Measurements from ENCODE around the gene CTF1.
"Not testable (repeated sequence)": the region's sequence is repeated elsewhere in the genome, so short reads cannot be mapped to it uniquely, and the experiment has no call there.

CTF1 gene

GRCh38 chr16:30888856-30889499 lies 7.4 kb upstream of the CTF1 start:
- DNase-seq, result no peak

GRCh38 chr16:30889721-30890120 lies 6.7 kb upstream of the CTF1 start:
- no peak for DNase-seq

- not testable (repeated sequence) for DNase-seq
These were observed 5.2 kb upstream of the CTF1 start for GRCh38 chr16:30891043-30891823.

- DNase-seq, result no peak
These were observed 3.6 kb upstream of the CTF1 start for GRCh38 chr16:30892670-30893416.

- DNase-seq, result no peak
These were observed 3.0 kb upstream of the CTF1 start for GRCh38 chr16:30893417-30893743.

GRCh38 chr16:30893744-30894539 lies 2.5 kb upstream of the CTF1 start, which contains the start of gene BCL7C:
Gene BCL7C, minus strand, starts transcription at chr16:30894077. Its CDS starts 133 bp downstream, at chr16:30893944.
- no peak for DNase-seq

- DNase-seq, result no peak
These were observed 1.7 kb upstream of the CTF1 start for GRCh38 chr16:30894540-30895368.

GRCh38 chr16:30895627-30896260 lies 670 bp upstream of the CTF1 start:
- no peak for DNase-seq

- no peak for DNase-seq
These were observed 697 bp downstream of the CTF1 start for GRCh38 chr16:30896889-30897733.

- DNase-seq, result no peak
These were observed 3.4 kb downstream of the CTF1 start for GRCh38 chr16:30899794-30900193.

- no peak for DNase-seq
These were observed 4.2 kb downstream of the CTF1 start for GRCh38 chr16:30900588-30900987.

GRCh38 chr16:30901201-30902028 lies 5.0 kb downstream of the CTF1 start:
- no peak for DNase-seq

- DNase-seq, result no peak
These were observed 5.9 kb downstream of the CTF1 start for GRCh38 chr16:30902029-30902972.

GRCh38 chr16:30903002-30903401 lies 6.6 kb downstream of the CTF1 start:
- no peak for DNase-seq

GRCh38 chr16:30903596-30903995 lies 7.2 kb downstream of the CTF1 start:
- no peak for DNase-seq

- DNase-seq, result no peak
These were observed 7.8 kb downstream of the CTF1 start for GRCh38 chr16:30904114-30904780.

- DNase-seq, result no peak
These were observed 10.7 kb downstream of the CTF1 start for GRCh38 chr16:30907064-30907463.

Measured in NCI-H1417 treated with DMSO at 0.1 percent for 48 hours (cell line).